BLaER1 (cell line): Measurements from ENCODE around the gene ATRIP.
A peak's percentile ranks its signal among the peaks of the same experiment; 100 is the strongest.

Experiments used
- H3K27ac ChIP-seq: shearing (Covaris generic); formaldehyde crosslinking; 2 replicates; pipeline ENCODE4 v1.8.1; 2022
- H3K27me3 ChIP-seq: shearing (Covaris generic); formaldehyde crosslinking; 2 replicates; pipeline ENCODE4 v1.8.1; 2022
- H3K36me3 ChIP-seq: shearing (Covaris generic); formaldehyde crosslinking; 2 replicates; pipeline ENCODE4 v1.8.1; 2022
- H3K4me1 ChIP-seq: shearing (Covaris generic); formaldehyde crosslinking; 2 replicates; pipeline ENCODE4 v1.8.1; 2022
- H3K4me2 ChIP-seq: shearing (Covaris generic); formaldehyde crosslinking; 2 replicates; pipeline ENCODE4 v1.8.1; 2022
- H3K4me3 ChIP-seq: shearing (Covaris generic); formaldehyde crosslinking; 2 replicates; pipeline ENCODE4 v1.8.1; 2022
- H3K9ac ChIP-seq: shearing (Covaris generic); formaldehyde crosslinking; 2 replicates; pipeline ENCODE4 v1.8.1; 2022
- H3K9me3 ChIP-seq: shearing (Covaris generic); formaldehyde crosslinking; 2 replicates; pipeline ENCODE4 v1.8.1; 2022
- H4K20me1 ChIP-seq: shearing (Covaris generic); formaldehyde crosslinking; 2 replicates; pipeline ENCODE4 v1.8.1; 2022
- Cebpa-rat ChIP-seq: shearing (Covaris generic); IDR thresholded peaks from 2 replicates; pipeline ENCODE4 v1.8.1; 2022

Gene ATRIP

DNA sequence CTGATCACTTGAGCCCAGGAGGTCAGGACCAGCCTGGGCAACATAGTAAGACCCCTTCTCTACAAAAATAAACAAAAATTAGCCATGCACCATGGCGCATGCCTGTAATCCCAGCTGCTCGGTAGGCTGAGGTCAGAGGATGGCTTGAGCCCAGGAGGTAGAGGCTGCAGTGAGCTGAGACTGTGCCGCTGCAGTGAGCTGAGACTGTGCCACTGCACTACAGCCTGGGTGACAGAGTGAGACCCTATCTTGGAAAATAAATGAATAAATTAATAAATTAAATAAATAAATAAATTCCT lies 46.6 kb downstream of the ATRIP start:
- H4K20me1 ChIP-seq, result no peaks in the 10 kb centered on the region
- H3K9ac ChIP-seq, result no peak overlapping the region
- H3K36me3 ChIP-seq, result peaks cover 36% of the 10 kb centered on the region
- no peaks in the 10 kb centered on the region for H3K4me1 ChIP-seq
- no peak overlapping the region for H3K4me2 ChIP-seq
- TF ChIP-seq Cebpa-rat, result no peak
- no peak overlapping the region for H3K27ac ChIP-seq
- no peaks in the 10 kb centered on the region for H3K9me3 ChIP-seq
- no peaks in the 10 kb centered on the region for H3K27me3 ChIP-seq
- H3K4me3 ChIP-seq, result no peak overlapping the region

DNA sequence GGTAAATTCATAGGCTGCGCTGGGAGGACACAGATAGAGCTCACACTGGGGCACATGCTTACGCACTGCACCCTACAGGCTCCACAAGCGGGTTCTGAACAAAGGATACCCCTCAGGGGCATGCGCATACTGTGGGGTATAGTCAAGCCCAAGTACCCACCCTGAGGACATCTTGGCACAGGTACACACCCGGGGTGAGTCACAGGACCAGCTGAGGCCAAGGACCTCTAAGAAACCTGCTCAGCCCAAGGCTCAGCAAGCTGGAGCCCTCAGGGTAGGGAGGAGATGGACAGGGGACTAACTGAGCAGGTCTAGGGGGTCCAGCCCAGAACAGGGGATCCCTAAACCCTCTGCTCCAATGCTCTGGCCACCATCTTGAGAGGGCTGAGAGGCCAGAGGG lies 54.1 kb downstream of the ATRIP start:
- no peaks in the 10 kb centered on the region for H4K20me1 ChIP-seq
- H3K27me3 ChIP-seq, result no peaks in the 10 kb centered on the region
- no peak overlapping the region for H3K4me2 ChIP-seq
- no peak overlapping the region for H3K4me3 ChIP-seq
- H3K27ac ChIP-seq, result no peak overlapping the region
- peaks cover 51% of the 10 kb centered on the region for H3K36me3 ChIP-seq
- peaks cover 35% of the 10 kb centered on the region for H3K4me1 ChIP-seq
- peaks cover 4% of the 10 kb centered on the region; the same call in 1 of the 2 replicates for H3K9me3 ChIP-seq
- no peak overlapping the region for H3K9ac ChIP-seq
- TF ChIP-seq Cebpa-rat, result no peak

DNA sequence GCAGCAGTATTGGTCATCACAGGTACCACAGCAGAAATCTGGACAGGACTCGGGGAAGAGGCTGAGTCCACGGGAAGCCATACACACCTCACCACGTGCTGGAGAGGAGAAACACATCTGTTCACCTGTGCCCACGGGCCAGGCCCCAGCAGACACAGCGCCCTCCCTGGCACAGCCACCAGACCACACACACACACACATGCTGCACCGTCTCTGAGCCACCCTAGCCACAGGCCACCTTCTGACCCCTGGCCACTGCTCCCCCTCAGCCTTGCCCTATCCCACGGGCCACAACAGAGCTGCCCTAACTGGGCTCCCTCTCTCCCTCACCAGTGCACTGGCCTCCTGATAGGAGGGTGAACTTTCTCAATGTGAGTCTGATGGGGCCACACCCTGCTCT lies 54.7 kb downstream of the ATRIP start:
- no peak overlapping the region for H3K4me3 ChIP-seq
- no peak for TF ChIP-seq Cebpa-rat
- H3K9me3 ChIP-seq, result peaks cover 4% of the 10 kb centered on the region; the same call in 1 of the 2 replicates
- no peak overlapping the region for H3K27ac ChIP-seq
- no peaks in the 10 kb centered on the region for H4K20me1 ChIP-seq
- no peak overlapping the region for H3K4me2 ChIP-seq
- H3K36me3 ChIP-seq, result peaks cover 47% of the 10 kb centered on the region
- no peaks in the 10 kb centered on the region for H3K27me3 ChIP-seq
- H3K4me1 ChIP-seq, result peaks cover 40% of the 10 kb centered on the region
- no peak overlapping the region for H3K9ac ChIP-seq

DNA sequence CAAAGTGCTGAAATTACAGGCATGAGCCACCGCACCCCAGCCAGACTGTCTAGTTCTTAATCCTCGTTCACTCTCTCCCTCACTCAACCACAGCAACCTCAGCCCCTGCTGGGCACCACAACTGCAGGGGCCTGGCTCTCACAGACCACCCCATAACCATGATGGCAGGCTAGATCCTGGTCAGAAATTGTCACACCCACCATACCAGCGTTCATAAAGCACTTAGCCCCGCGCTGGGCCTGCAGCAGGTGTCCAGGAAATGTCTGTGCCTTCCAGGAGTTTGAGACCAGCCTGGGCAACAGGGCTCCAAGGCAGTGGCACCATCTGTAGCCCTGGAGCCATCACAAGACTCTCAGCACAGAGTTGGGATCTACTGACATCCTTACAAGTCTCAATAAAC lies 55.6 kb downstream of the ATRIP start:
- Histone ChIP-seq H3K27me3 (no peaks in the 10 kb centered on the region), H3K4me3 (no peak overlapping the region), H3K36me3 (peaks cover 40% of the 10 kb centered on the region), H3K9ac (no peak overlapping the region), H3K4me1 (peaks cover 49% of the 10 kb centered on the region), H3K4me2 (peak overlapping the region; percentile 98; the same call in 1 of the 2 replicates), H3K27ac (no peak overlapping the region), H3K9me3 (peaks cover 4% of the 10 kb centered on the region; the same call in 1 of the 2 replicates), H4K20me1 (no peaks in the 10 kb centered on the region)
- TF ChIP-seq Cebpa-rat, result no peak

DNA sequence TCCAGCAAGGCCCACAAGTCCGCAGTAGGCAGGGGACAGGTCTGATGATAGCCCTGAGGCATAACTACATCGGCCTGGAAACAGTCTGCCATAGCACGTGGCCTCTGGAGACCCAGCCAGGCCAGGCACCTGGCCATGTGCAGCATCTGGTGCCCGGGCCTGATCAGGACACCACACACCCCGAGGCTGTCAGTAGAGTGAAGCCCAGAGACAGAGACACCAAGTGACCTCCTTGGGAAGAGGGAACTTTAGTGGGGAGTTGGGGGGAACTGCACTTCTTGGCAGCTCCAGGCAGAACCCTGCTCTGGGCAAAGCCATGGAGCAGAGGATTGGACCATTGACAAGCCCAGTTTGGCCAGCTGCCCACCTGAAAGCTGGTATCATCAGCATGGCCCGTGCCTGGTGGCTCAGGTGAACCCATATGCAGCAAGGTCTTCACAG lies 56.2 kb downstream of the ATRIP start:
- Histone ChIP-seq H3K4me1 (peaks cover 56% of the 10 kb centered on the region), H3K9me3 (peaks cover 4% of the 10 kb centered on the region; the same call in 1 of the 2 replicates), H3K27ac (peak overlapping the region; percentile 86; the same call in 1 of the 2 replicates), H3K27me3 (no peaks in the 10 kb centered on the region), H3K9ac (peak overlapping the region; percentile 80; the same call in 1 of the 2 replicates), H3K36me3 (peaks cover 35% of the 10 kb centered on the region), H3K4me3 (peak overlapping the region; percentile 74), H3K4me2 (peak overlapping the region; percentile 98), H4K20me1 (no peaks in the 10 kb centered on the region)
- no peak for TF ChIP-seq Cebpa-rat

DNA sequence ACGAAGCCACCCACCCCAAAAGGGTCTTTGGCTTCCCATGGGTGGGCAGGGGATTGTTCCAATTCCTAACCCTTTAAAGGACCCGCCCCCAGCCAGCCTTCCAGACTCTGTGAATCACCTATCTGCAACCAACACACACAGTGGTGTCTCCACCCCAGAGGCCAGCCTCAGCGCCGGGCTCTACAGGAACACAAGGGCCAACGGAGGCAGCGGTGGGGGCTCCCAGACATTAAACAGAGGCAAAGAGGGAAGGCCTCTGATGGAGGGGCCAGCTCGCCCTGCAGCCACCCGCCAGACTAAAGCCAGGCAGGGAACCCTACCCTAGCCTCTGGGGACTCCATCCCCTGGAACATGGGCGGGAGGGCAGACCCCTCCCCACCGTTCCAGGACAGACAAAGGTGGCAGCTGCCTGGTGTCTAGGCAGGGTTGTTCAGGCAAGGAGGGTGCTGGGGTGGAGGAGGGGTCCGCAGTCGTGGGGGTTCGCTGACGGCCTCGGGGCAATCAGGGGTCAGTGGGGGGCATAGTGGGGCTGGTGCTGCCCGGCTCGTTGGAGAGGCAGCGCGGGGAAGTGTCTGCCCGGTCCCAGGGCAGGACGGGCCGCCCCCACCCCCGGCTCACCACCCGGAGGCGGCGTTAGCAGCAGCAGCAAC lies 57.0 kb downstream of the ATRIP start:
- peak overlapping the region; percentile 98 for H3K4me2 ChIP-seq
- peaks cover under 1% of the 10 kb centered on the region; the same call in 1 of the 2 replicates for H3K9me3 ChIP-seq
- peak overlapping the region; percentile 86 for H3K27ac ChIP-seq
- TF ChIP-seq Cebpa-rat, result no peak
- peak overlapping the region; percentile 74 for H3K4me3 ChIP-seq
- peaks cover 28% of the 10 kb centered on the region for H3K36me3 ChIP-seq
- H3K27me3 ChIP-seq, result no peaks in the 10 kb centered on the region
- peak overlapping the region; percentile 80 for H3K9ac ChIP-seq
- H4K20me1 ChIP-seq, result no peaks in the 10 kb centered on the region
- H3K4me1 ChIP-seq, result peaks cover 63% of the 10 kb centered on the region

DNA sequence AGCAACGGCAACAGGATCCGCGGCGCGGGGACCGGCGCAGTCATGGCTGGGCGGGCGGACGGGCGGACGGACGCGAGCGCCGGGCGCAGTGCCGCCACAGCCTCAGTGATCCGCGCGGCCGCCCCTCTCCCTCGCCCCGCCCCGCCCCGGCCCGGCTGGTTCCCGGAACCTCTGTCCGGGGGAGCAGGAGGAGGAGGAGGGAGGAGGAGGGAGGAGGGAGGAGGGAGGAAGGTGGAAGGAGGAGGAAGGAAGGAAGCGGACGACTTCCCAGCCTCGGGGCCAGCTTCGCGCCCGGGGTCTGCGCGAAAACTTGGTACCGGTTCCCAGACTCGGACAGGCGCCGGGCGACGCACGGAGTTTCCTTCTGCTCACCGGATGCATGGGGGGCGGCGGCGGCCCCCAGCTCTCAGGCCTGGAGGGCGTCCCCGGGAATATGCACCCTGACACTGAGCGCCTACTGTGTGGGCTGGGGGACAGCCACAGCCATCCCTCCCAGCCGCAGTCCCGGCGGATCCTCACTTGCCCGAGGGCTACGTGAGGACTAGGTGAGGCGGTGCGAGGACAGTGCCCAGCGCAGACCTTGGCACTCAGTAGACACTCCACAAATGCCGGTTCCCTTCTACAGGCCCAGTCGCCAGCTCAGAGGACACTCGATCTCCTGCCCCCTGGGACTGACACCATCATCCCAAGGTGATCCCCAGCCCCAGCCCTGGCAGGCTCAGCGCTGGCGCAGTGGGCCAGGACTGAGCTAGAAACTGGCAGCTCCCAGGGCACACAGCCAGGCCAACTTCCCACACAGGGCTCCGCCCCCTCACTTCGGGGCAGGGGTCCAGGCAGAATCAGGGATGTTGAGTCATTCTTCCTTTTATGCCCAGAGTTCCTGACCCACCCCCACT lies 57.8 kb downstream of the ATRIP start, which contains the start of gene SHISA5:
Gene SHISA5, minus strand, starts transcription at position 124 of the 896 bp plus-strand sequence. Its CDS starts 80 bp downstream, at position 44.
- H3K4me1 ChIP-seq, result peaks cover 71% of the 10 kb centered on the region
- no peak for TF ChIP-seq Cebpa-rat

DNA sequence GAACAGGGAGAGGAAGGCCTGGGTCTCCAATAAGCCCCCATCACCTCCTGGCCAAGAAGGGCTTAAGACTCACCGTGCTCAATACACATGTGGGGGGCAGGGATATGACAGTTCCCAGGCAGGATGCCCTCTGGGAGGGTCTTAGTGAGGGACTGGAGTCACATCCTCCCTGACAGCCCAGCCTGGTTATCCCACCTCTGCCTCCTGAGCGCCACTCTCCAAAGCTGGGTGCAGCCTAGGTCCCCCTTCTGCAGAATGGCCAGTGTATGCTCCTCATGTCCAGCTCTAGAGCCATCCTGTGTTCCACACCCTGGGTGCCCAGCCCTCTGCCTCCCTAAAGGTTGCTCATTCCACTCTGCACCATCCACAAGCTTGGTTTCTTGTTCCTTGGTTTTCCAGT lies 58.6 kb downstream of the ATRIP start:
- no peak overlapping the region for H3K27ac ChIP-seq
- peaks cover 71% of the 10 kb centered on the region for H3K4me1 ChIP-seq
- no peak overlapping the region for H3K9ac ChIP-seq
- no peaks in the 10 kb centered on the region for H4K20me1 ChIP-seq
- peak overlapping the region; percentile 98 for H3K4me2 ChIP-seq
- peaks cover 12% of the 10 kb centered on the region for H3K36me3 ChIP-seq
- H3K4me3 ChIP-seq, result no peak overlapping the region
- TF ChIP-seq Cebpa-rat, result no peak
- H3K27me3 ChIP-seq, result no peaks in the 10 kb centered on the region
- no peaks in the 10 kb centered on the region for H3K9me3 ChIP-seq

More for the DNA sequence above, 57.8 kb downstream of the ATRIP start, which contains the start of gene SHISA5:
- peak within 1 kb of the TSS; percentile 98 for H3K4me2 ChIP-seq
- peak within 1 kb of the TSS; percentile 80 for H3K9ac ChIP-seq
- peaks cover 20% of the 10 kb centered on the region for H3K36me3 ChIP-seq
- H3K4me3 ChIP-seq, result peak within 1 kb of the TSS; percentile 74
- no peaks in the 10 kb centered on the region for H3K9me3 ChIP-seq
- H4K20me1 ChIP-seq, result no peaks in the 10 kb centered on the region
- H3K27me3 ChIP-seq, result no peaks in the 10 kb centered on the region
- peak within 1 kb of the TSS; percentile 86 for H3K27ac ChIP-seq

DNA sequence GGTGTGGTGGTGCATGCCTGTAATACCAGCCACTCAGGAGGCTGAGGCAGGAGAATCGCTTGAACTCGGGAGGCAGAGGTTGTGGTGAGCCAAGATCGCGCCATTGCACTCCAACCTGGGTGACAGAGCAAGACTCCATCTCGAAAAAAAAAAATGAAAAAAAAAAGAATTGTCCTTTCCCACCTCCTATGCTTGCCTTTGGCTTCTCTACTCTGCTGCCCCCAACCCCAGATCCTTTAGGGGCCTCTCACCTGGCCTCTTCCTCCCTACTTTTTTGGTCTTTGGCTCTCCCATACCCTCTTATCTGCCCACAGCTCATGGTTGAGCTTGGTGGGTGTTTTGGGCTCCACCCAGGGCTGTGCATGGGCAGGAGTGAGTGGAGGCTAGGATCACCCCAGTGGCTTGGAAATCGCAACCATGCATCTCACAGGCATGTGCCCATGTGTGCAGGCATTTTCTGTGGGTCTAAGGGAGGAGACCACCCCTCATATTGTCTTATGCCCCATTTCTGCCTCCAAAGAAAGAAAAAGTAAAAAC lies 59.5 kb downstream of the ATRIP start:
- Histone ChIP-seq H3K36me3 (peaks cover 3% of the 10 kb centered on the region; the same call in 1 of the 2 replicates), H3K4me2 (no peak overlapping the region), H4K20me1 (no peaks in the 10 kb centered on the region), H3K9ac (no peak overlapping the region), H3K4me3 (no peak overlapping the region), H3K9me3 (no peaks in the 10 kb centered on the region), H3K27ac (no peak overlapping the region), H3K27me3 (no peaks in the 10 kb centered on the region), H3K4me1 (peaks cover 71% of the 10 kb centered on the region)
- no peak for TF ChIP-seq Cebpa-rat
